ENCODE measurements around the gene RAD50. TPM values are rescaled to one million over a fixed set of nuclear protein-coding genes. Genes with fewer than 3 reads are reported as not detected.
"Not testable (repeated sequence)": the region's sequence is repeated elsewhere in the genome, so short reads cannot be mapped to it uniquely, and the experiment has no call there.

Gene RAD50
- total RNA-seq, 2 experiments from 2014 or later = 46.0 to 51.3 TPM

DNA sequence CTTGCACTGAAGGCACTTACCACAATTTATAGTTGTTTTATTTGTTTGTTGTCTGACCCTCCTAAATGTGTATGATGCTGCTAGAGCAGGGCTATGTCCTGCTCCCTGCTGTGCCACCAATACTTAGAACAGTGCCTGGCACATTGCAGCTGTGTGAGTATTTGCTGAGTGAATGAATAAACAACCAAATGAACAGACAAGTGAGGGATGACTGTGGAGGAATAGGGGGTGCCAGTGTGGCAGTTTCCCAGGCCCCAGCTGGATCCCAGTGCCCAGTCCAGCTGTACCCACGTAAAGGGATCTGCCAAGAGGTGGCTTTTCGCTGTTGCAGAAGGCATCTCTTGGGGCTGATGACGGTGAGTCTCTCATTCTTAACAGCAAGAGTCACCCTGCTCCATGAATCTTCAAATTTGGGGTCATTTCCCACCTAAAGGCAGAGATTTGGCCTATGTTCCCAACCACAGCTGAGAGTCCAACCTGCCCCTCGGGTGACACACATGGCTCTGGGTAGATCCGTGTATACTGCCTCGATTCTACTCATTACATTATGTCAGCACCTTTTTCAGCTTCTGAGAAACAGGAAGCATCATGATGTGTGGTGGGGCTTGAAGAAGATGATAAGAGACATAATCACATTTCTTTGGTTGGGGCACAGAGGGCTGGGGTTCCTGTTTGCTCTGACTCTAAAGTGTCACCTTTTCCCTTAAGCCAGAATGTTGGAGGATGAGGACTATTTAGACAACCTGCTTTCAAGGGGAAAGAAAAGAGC lies 27.7 kb upstream of the RAD50 start:
- ATAC-seq (peak; percentile 38), DNase-seq (peak; percentile 21)
- POLR2A ChIA-PET = interaction anchor here (0.6 kb wide), 1 partner anchor 1538 kb away, joined by 3 read pairs; no protein-coding TSS in a partner anchor
- Mint-ChIP-seq H3K36me3 (ENCODE audit: low read depth) (no peaks in the 10 kb centered on the region), H3K4me3 (no peak overlapping the region), H3K9me3 (ENCODE audit: low read depth) (no peaks in the 10 kb centered on the region), H3K27me3 (peaks cover 4% of the 10 kb centered on the region), H3K4me1 (peaks cover 39% of the 10 kb centered on the region), H3K27ac (no peak overlapping the region)
- CTCF ChIA-PET = interaction anchor here (0.6 to 1.3 kb wide), 6 partner anchors 20 to 931 kb away, joined by 3 to 6 read pairs (median 4); no protein-coding TSS in a partner anchor
- intact Hi-C loops (cut with DNase I, micrococcal nuclease) = loop anchor here (5.0 kb wide), 4 partner anchors 43 to 208 kb away; partner anchors contain the start of gene KIF3A (in 1 of the 2)

DNA sequence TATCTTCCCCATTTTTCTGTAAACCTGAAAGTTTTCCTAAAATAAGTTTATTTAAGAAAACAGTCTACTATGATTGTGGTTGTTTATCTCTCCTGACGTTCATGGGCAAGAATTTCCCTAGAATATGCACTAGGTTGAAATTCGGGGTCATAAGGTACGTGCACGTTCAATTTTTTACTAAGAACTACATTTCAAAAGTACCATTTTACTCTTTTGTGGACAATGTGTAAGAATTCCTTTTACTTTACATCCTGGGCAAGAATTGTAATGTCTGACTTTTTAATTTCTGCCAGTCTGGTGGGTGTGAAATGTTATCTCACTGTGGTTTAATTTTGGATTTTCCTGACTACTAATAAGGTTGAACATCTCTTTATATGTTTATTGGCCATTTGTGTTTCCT lies 25.8 kb upstream of the RAD50 start:
- H3K4me1 Mint-ChIP-seq = peaks cover 21% of the 10 kb centered on the region
- ATAC-seq (no peak), DNase-seq (no peak)
- intact Hi-C loops (cut with DNase I, micrococcal nuclease) = no loop called here
- H3K9me3 Mint-ChIP-seq (ENCODE audit: low read depth) = no peaks in the 10 kb centered on the region
- H3K27me3 Mint-ChIP-seq = peaks cover 10% of the 10 kb centered on the region
- ChIA-PET POLR2A (no interaction called here), CTCF (interaction anchor here (1.2 kb wide), 1 partner anchor 290 kb away, joined by 4 read pairs; no protein-coding TSS in a partner anchor)
- no peaks in the 10 kb centered on the region for H3K36me3 Mint-ChIP-seq (ENCODE audit: low read depth)
- no peak overlapping the region for H3K27ac Mint-ChIP-seq
- H3K4me3 Mint-ChIP-seq = no peak overlapping the region

DNA sequence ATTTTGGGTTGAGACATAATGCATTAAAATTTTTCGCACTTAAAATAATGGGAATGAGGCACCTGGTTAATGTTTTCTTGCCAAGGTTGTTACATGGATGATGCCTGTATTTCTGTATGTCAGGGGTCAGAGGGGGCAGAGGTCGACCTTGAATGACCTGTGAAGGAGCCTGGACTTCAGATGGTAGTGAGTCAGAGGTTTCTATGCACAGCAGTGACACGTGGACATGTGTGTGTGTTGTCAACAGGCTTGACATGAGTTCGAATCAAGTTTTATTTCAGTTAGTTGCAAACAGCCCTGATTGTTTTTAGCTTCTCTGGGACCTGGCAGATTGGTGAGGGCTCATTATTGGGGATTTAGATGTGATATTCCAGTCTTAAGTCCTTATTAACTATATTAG lies 17.1 kb upstream of the RAD50 start:
- no peak overlapping the region for H3K27ac Mint-ChIP-seq
- intact Hi-C loops (cut with DNase I, micrococcal nuclease) = no loop called here
- H3K4me1 Mint-ChIP-seq = peaks cover 8% of the 10 kb centered on the region
- H3K36me3 Mint-ChIP-seq (ENCODE audit: low read depth) = no peaks in the 10 kb centered on the region
- H3K27me3 Mint-ChIP-seq = peaks cover 10% of the 10 kb centered on the region
- ChIA-PET POLR2A (no interaction called here), CTCF (interaction anchor here (0.7 kb wide), 1 partner anchor 14 kb away, joined by 3 read pairs; no protein-coding TSS in a partner anchor)
- H3K9me3 Mint-ChIP-seq (ENCODE audit: low read depth) = no peaks in the 10 kb centered on the region
- no peak for ATAC-seq
- H3K4me3 Mint-ChIP-seq = no peak overlapping the region
- DNase-seq = no peak

DNA sequence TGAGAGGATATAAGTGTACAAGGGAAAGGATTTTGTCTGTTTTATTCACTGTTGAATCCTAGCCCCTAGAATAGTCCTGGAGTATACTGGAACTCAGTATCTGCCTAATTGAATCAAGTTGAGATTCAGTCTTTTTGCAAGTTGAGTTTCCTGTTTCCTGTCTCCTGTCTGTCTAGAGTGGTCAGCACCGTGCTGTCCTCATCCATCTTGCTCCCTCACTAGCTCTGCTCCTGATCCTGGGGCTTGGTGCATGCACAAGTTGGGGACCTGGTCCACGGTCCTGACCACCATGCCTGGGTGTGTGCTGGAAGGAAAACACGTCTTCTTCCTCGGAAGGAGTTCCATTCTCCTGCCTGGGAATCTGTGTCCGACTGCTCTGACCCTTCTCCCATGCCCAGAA lies 16.6 kb upstream of the RAD50 start:
- Mint-ChIP-seq H3K27ac (no peak overlapping the region), H3K9me3 (ENCODE audit: low read depth) (no peaks in the 10 kb centered on the region), H3K36me3 (ENCODE audit: low read depth) (no peaks in the 10 kb centered on the region), H3K4me3 (no peak overlapping the region), H3K4me1 (peaks cover 8% of the 10 kb centered on the region), H3K27me3 (peaks cover 10% of the 10 kb centered on the region)
- intact Hi-C loops (cut with DNase I, micrococcal nuclease) = no loop called here
- CTCF ChIA-PET = interaction anchor here (0.7 kb wide), 1 partner anchor 14 kb away, joined by 3 read pairs; no protein-coding TSS in a partner anchor
- POLR2A ChIA-PET = interaction anchor here (0.7 kb wide), 1 partner anchor 81 kb away, joined by 3 read pairs; no protein-coding TSS in a partner anchor
- ATAC-seq = no peak
- no peak for DNase-seq

DNA sequence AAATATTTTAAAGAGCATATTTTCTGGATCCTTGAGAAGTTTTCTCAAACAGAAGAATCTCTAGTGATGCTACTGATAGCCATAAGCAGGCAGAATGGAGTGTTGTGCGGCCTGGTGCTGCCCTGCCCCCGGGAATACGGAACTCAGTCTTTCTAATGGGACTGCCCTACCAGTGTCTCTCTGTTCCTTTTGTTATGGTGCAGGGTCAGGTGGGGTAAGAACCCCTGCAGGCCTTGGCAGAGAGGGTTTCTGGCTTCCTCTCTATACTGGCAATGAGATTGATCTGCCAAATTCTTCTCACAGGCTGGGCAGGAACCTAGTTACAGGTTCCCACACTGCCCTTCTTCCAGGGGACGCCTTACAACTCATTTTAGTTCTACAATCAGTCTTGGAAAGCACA lies 16.0 kb upstream of the RAD50 start:
- H3K27ac Mint-ChIP-seq = no peak overlapping the region
- DNase-seq (no peak), ATAC-seq (no peak)
- H3K9me3 Mint-ChIP-seq (ENCODE audit: low read depth) = no peaks in the 10 kb centered on the region
- intact Hi-C loops (cut with DNase I, micrococcal nuclease) = no loop called here
- ChIA-PET POLR2A (interaction anchor here (0.7 kb wide), 1 partner anchor 82 kb away, joined by 3 read pairs; no protein-coding TSS in a partner anchor), CTCF (no interaction called here)
- H3K36me3 Mint-ChIP-seq (ENCODE audit: low read depth) = no peaks in the 10 kb centered on the region
- peaks cover 11% of the 10 kb centered on the region for H3K4me1 Mint-ChIP-seq
- no peak overlapping the region for H3K4me3 Mint-ChIP-seq
- H3K27me3 Mint-ChIP-seq = peaks cover 6% of the 10 kb centered on the region

DNA sequence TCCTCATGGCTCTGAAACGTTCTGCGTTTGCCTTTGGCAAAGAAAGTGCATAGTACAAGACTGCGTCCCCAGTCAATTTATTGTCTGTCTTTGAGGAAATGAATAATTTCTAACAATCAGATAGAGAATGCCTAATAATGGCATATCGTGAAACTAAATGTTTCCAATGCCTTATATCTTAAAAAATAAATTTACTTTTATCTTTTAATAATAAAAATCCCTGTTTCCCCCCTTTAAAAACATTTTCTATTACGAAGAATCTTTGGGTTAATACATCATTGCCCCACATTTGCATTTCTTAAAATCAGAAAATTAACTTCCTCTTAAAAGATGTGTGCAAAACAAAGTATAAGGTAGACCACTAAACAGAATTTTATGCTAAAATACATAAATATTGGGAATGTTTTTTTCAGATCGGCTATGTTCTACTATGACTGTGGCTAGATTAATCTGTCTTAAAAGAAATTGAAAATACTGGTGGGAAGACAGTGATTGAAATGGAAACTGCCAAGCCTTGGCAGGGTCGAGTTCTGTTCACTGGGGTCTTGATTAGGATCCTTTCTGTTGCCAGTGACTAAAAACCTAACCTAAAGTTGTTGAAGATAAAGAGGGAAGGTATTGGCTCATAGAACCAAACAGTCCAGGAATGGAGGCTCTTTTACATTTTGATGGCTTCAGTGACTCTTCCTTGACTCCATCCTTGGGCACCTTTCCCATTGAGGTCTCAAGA lies 13.1 kb upstream of the RAD50 start, which contains the start of gene IL5:
TSS of gene IL5 (minus strand) at position 51 of the 730 bp plus-strand sequence. CDS start at position 7, 44 bp downstream.
- Mint-ChIP-seq H3K27me3 (peaks cover 4% of the 10 kb centered on the region), H3K4me1 (peaks cover 18% of the 10 kb centered on the region), H3K4me3 (no peak within 1 kb of the TSS), H3K36me3 (ENCODE audit: low read depth) (no peaks in the 10 kb centered on the region), H3K27ac (no peak within 1 kb of the TSS), H3K9me3 (ENCODE audit: low read depth) (no peaks in the 10 kb centered on the region)
- POLR2A ChIA-PET = no interaction called here
- CTCF ChIA-PET = interaction anchor here (1.4 to 2.3 kb wide), 2 partner anchors 16 to 17 kb away, joined by 3 to 7 read pairs; no protein-coding TSS in a partner anchor
- intact Hi-C loops (cut with DNase I, micrococcal nuclease) = no loop called here
- DNase-seq = no peak
- ATAC-seq = peak; percentile 37

DNA sequence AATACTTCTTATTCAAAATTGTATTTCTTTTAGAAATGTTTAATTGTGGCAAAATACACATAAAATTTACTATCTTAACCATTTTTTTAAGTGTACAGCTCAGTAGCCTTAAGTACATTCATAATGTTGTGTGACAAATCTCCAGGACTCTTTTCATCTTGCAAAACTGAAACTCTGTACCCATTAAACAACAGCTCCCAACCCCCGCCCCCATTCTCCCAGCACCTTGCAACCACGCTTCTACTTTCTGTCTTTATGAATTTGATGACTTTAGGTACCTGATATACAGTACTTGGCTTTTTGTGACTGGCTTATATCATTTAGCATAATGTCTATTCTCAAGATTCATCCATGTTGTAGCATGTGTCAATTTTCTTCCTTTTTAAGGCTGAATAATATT lies 10.7 kb upstream of the RAD50 start:
- Mint-ChIP-seq H3K9me3 (ENCODE audit: low read depth) (no peaks in the 10 kb centered on the region), H3K4me1 (peaks cover 18% of the 10 kb centered on the region), H3K4me3 (no peak overlapping the region), H3K27me3 (no peaks in the 10 kb centered on the region), H3K36me3 (ENCODE audit: low read depth) (no peaks in the 10 kb centered on the region), H3K27ac (no peak overlapping the region)
- ATAC-seq (peak; percentile 96), DNase-seq (peak; percentile 85)
- CTCF ChIA-PET = interaction anchor here (0.9 to 2.3 kb wide), 3 partner anchors 9 to 284 kb away, joined by 4 to 7 read pairs (median 4); no protein-coding TSS in a partner anchor
- intact Hi-C loops (cut with DNase I, micrococcal nuclease) = no loop called here
- POLR2A ChIA-PET = interaction anchor here (0.6 kb wide), 1 partner anchor 111 kb away, joined by 3 read pairs; no protein-coding TSS in a partner anchor

DNA sequence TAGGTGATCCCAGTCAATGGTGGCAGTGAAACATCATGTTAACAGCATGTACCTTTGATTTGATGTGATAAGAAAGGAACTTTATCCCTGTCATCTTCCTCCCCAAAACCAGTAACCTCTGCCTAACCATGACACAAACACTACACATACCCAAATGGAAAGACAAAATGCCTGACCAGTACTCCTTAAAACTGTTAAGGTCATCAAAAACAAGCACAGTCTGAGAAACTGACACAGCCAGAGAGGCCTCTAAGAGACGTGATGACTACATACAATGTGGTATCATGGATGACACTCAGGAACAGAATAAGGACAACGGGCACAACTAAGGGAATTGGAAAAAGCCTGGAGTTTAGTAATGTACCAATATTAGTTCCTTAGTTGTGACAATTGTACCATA lies 9.5 kb upstream of the RAD50 start:
- ATAC-seq (no peak), DNase-seq (no peak)
- intact Hi-C loops (cut with DNase I, micrococcal nuclease) = no loop called here
- POLR2A ChIA-PET = no interaction called here
- Mint-ChIP-seq H3K4me3 (no peak overlapping the region), H3K27ac (no peak overlapping the region), H3K36me3 (ENCODE audit: low read depth) (no peaks in the 10 kb centered on the region), H3K4me1 (peaks cover 18% of the 10 kb centered on the region), H3K27me3 (no peaks in the 10 kb centered on the region), H3K9me3 (ENCODE audit: low read depth) (no peaks in the 10 kb centered on the region)
- CTCF ChIA-PET = interaction anchor here (0.7 to 1.8 kb wide), 2 partner anchors 10 to 57 kb away, joined by 3 to 4 read pairs; no protein-coding TSS in a partner anchor

DNA sequence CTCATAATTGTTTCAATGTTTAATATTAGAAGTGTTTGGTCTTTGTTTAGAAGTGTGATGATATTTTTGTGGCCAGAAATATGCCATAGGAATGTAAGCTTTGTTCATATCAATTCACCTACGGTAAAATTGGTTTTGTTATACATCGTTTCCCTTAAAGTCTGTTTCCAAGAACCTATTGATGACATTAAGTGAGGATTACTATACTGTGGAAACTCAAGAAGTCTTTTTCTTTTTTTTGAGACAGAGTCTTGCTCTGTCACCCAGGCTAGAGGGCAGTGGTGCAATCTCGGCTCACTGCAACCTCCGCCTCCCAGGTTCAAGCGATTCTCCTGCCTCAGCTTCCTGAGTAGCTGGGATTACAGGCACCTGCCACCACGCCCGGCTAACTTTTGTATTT lies 7.9 kb upstream of the RAD50 start:
- H3K27ac Mint-ChIP-seq; intact Hi-C loops (cut with DNase I, micrococcal nuclease); H3K27me3 Mint-ChIP-seq; DNase-seq; H3K36me3 Mint-ChIP-seq (ENCODE audit: low read depth); H3K9me3 Mint-ChIP-seq (ENCODE audit: low read depth); POLR2A ChIA-PET; H3K4me3 Mint-ChIP-seq; ATAC-seq: not testable (repeated sequence)
- H3K4me1 Mint-ChIP-seq = peaks cover 15% of the 10 kb centered on the region
- CTCF ChIA-PET = interaction anchor here (1.2 to 1.5 kb wide), 2 partner anchors 23 to 48 kb away, joined by 3 to 4 read pairs; no protein-coding TSS in a partner anchor

DNA sequence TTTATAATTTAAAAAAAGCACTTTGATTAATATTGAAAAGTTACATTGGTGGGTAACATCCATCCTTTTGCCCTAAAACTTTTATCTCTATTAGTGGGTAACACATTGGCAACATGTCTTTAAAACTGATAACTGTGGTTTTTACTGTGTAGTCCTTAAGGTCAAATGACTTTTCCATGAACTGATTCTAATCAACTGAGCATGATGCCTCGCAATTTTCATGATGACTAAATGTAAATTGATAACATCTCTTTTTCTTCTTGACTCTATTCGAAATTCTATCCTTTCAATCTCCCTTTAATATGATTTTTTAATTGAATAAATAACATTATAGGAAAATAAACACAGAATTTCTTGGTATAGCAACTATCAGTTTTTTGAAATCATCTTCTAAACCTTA lies 7.2 kb upstream of the RAD50 start:
- Mint-ChIP-seq H3K4me3 (no peak overlapping the region), H3K4me1 (peaks cover 10% of the 10 kb centered on the region), H3K27ac (no peak overlapping the region), H3K36me3 (ENCODE audit: low read depth) (no peaks in the 10 kb centered on the region), H3K27me3 (no peaks in the 10 kb centered on the region), H3K9me3 (ENCODE audit: low read depth) (no peaks in the 10 kb centered on the region)
- no peak for ATAC-seq
- DNase-seq = no peak
- CTCF ChIA-PET = no interaction called here
- intact Hi-C loops (cut with DNase I, micrococcal nuclease) = no loop called here
- POLR2A ChIA-PET = no interaction called here

DNA sequence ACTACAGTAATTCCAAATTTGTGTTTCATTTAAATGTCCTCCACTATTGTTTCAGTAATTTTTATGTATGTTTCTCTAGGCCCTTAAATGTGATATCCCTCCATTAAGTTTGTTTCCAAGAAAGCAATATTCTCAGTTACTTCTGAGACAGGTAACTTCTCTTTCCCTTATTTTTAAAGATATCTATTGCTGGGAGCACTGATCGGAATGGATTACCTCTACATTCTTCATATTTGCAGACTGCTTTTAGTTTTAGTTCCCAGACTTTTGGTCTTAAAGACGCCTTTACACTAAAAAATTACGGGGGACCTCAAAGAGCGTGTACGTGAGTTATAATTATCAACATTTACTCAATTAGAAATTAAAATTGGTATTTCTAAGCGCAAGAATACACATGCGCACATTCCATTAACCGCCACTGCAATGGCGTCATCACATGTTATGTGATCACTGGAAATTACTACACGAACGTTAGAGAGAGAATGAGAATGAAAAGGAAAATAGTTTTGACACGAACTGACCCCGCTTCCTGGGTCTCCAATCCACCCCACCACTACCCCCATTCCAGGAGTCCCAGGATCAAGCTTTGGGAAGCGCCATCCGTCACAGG lies 519 bp upstream of the RAD50 start:
- Mint-ChIP-seq H3K27ac (peak overlapping the region; percentile 98), H3K36me3 (ENCODE audit: low read depth) (peaks cover 8% of the 10 kb centered on the region), H3K4me3 (peak overlapping the region; percentile 96), H3K9me3 (ENCODE audit: low read depth) (no peaks in the 10 kb centered on the region), H3K4me1 (peaks cover 21% of the 10 kb centered on the region), H3K27me3 (no peaks in the 10 kb centered on the region)
- ChIA-PET CTCF (interaction anchor here (0.7 to 2.0 kb wide), 5 partner anchors 10 to 319 kb away, joined by 3 to 7 read pairs (median 3); no protein-coding TSS in a partner anchor), POLR2A (interaction anchor here (0.6 to 1.2 kb wide), 4 partner anchors 51 to 310 kb away, joined by 3 to 4 read pairs (median 4); partner anchors contain the start of genes GDF9, IRF1 and UQCRQ)
- ATAC-seq = no peak
- intact Hi-C loops (cut with DNase I, micrococcal nuclease) = loop anchor here in 1 of 2 experiments (1.0 to 5.0 kb wide), 7 partner anchors 65 to 921 kb away; partner anchors contain the start of genes AFF4, GDF9, IRF1 and KIF3A
- no peak for DNase-seq
